SKM-1 treated with dmso at 0.1 percent for 144 hours (cell line): ENCODE data around the gene APC.

ENCODE experiments used
- DNase-seq: peaks from one replicate; lab custom pipeline; 2025; ENCODE audit not compliant: unreplicated experiment; lab: John Stamatoyannopoulos, UW

Gene APC

DNA sequence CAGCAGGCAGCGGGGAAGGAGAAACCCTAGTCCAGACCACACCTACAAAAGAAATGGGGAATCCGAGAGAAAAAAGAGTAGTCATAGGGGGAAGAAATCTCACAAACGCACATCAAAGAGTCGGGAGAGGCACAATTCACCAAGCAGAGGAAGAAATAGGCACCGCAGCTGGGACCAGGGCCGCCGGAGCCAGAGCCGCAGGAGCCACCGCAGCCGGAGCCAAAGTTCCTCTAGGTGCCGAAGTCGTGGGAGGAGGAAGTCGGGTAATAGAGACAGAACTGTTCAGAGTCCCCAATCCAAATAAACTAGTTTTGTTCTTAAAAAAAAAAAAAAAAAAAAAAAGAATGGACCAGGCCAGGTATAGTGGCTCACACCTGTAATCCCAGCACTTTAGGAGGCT lies 155.1 kb downstream of the APC start:
- DNase-seq = no peak

DNA sequence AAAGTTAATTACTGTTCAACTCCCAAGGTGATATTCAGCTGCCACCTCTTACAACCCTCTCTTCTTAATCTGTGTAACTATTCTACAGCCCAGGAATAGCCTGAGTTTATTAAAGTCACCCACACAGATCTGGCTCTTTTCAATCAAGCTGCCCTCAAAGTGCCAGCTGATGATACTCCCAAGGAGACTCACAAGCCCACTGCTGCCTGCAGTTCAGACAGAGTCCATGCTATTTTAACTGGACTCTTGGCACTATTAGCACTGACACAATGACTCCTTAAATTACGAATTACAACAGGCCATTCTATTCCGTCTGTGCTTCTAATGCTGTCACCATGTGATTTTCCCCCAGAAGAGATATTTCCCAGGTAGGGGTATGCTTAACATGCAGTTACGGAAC lies 158.0 kb downstream of the APC start:
- DNase-seq = no peak
